GM18907 (cell line): ENCODE results near the gene ADGRB3.
"Not testable (repeated sequence)": the region's sequence is repeated elsewhere in the genome, so short reads cannot be mapped to it uniquely, and the experiment has no call there.

Experiments
- ATAC-seq: cut with Tn5 transposase; IDR thresholded peaks from one replicate; pipeline ENCODE4 v1.9.1; 2021; ENCODE audit warnings: mild to moderate bottlenecking, moderate library complexity; ENCODE audit not compliant: unreplicated experiment

ADGRB3 gene

GRCh38 chr6:69102416-69102815 is 467.3 kb downstream of the ADGRB3 start:
- no peak for ATAC-seq

DNA sequence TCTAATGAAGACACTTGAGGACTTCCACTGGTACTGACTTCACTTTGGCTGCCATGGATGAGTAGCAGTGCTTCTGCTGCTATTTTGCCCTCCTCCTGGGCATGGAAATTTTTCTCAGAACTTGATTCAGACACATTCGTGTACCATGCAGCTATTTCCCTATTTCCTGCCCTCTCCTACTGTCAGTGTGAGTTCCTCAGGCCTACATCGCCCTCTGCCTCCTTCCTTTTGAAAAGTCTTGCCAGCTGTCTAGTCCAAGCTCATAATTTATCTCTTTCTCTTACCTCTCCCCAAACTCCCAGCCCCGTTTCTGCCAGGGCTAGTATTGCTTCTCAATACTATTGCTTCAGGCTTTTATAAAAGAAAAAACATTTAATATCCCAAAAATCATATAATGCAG is 470.2 kb downstream of the ADGRB3 start:
- ATAC-seq, result no peak

GRCh38 chr6:69106511-69106910 is 471.4 kb downstream of the ADGRB3 start:
- ATAC-seq, result no peak

- ATAC-seq, result no peak
These were observed 476.2 kb downstream of the ADGRB3 start for GRCh38 chr6:69111301-69111700.

DNA sequence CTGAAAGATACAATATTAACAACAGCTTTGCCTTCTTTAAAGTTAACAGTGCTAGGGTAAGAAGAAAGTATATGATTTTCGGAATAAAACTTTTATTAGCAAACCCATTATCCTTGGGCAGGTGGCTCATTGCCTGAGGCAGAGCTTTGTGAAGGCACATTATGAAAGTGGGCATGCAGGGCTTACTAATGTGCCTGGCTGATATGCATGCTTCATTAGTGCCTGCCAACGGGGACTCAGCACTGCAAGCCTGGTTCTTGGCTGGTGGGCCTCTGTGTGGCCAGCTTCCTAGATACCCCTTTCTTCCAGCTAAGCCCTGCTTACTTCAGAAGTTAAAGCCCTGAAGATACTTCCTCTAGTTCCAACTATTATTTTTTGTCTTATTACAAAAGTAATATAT is 481.6 kb downstream of the ADGRB3 start:
- ATAC-seq, result no peak

- ATAC-seq, result not testable (repeated sequence)
These were observed 486.7 kb downstream of the ADGRB3 start for GRCh38 chr6:69121461-69122406.

DNA sequence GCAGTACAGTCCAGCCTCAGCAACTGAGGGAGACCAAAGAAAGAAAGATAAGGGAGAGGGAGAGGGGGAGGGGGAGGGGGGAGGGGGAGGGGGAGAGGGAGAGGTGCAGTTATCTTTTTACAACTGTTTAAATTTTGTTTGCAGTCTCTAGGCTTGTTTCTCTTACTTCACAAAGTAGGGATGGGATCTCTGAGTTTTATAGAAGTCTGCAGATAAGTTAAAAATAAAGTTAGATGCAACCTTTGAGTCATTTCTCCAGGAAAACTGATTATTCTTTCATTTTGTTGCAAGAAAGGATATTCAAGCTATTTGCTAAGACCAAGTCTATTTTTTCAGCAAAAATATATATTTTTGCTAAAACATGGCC is 487.3 kb downstream of the ADGRB3 start:
- no peak for ATAC-seq

- no peak for ATAC-seq
These were observed 493.3 kb downstream of the ADGRB3 start for GRCh38 chr6:69128411-69128810.

DNA sequence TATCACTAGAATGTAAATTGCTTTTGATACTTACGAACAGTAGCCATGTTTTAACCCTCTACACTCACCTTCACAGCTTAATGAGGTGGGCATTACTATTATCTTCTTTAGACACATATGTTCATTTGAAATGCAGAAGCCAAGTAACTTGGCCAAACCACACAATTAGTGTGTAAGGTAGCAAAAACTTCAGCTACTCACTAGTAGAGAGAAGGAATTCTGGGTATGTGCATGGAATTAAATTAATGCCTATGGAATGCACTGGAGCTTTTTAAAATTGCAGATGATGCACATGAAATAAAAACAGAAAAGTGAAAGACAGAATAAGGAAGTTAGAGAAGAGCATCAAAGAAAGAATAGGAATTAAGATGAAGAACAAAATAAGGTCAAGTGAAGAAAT is 494.0 kb downstream of the ADGRB3 start:
- ATAC-seq, result no peak

- ATAC-seq, result no peak
These were observed 500.8 kb downstream of the ADGRB3 start for GRCh38 chr6:69135927-69136326.

GRCh38 chr6:69138148-69138547 is 503.1 kb downstream of the ADGRB3 start:
- no peak for ATAC-seq

- ATAC-seq, result no peak
These were observed 503.9 kb downstream of the ADGRB3 start for GRCh38 chr6:69138893-69139494.

DNA sequence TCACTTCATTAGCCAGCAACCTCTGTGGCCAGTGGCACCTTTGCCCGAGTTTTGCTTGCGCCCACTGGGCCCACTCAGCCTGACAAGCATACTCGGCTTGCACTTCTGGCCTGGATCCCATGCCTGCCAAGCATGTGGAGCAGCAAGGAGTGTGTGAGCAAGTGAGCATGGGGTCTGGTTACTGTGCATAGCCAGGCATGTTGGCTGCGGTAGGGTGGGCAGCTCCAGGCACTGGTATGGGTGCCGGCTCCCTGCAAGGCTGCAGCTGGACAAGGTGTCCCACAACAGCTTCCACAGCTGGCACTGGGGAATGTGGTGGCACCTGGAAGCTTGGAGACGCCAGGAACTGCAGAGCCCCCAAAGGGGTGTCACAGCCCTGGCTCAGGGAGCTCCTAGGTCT is 510.0 kb downstream of the ADGRB3 start:
- no peak for ATAC-seq

DNA sequence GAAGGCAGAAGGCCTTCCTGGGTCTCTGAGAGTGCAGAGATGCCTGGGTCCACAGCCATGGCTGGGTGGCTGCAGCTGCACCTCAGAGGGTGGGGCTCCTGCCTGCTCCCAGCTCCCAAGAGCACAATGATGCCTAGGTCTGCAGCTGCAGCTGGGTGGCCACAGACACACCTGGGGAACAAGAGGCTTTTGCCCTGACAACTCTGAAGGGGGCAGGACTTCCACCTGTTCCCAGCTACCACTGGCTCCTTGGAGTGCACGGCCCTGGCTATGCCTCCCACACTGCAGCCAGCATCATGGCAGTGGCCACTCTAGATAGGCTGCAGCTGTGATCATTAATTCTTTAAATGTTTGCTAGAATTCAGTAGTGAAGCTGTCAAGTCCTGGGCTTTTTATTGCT is 511.3 kb downstream of the ADGRB3 start:
- ATAC-seq, result no peak

DNA sequence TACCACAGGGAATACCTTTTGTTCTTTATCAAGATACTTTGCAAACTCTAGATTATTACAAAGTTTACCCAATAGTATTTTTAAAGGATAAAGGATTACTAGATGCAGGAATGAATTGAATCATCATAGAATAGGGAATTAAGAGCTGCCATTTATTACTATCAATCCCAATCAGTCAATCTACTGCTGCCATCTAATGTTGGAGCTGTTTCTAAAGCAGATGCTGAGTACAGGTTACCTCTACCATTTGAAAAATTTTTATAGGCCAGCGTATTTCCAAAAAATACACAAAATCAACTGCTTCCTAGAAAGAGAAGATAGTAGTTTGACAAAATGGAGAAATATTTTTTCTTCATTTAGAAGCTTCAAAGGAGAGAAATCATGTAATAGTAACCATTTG is 520.4 kb downstream of the ADGRB3 start:
- ATAC-seq, result no peak

GRCh38 chr6:69162811-69163210 is 527.7 kb downstream of the ADGRB3 start:
- ATAC-seq, result no peak

GRCh38 chr6:69164564-69165229 is 529.6 kb downstream of the ADGRB3 start:
- no peak for ATAC-seq

GRCh38 chr6:69179681-69180080 is 544.6 kb downstream of the ADGRB3 start:
- peak; percentile 57 for ATAC-seq

- no peak for ATAC-seq
These were observed 545.4 kb downstream of the ADGRB3 start for GRCh38 chr6:69180361-69181067.

DNA sequence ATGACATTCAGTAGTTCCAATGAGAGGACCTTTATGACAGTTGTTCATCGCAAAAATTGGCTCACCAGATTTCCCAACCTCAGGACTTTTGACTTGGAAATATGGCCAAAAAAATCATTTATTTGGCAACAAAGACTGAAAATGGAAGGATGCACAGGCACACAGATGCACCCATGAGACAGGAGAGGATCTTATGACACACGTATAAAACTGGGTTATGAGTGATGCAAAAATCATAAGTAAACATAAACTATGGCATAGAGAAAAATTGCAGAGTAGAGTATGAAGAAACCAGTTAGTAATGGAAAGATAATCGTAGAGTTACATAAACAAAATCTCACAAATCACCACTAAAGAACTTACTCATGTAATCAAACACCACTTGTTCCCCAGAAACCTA is 546.9 kb downstream of the ADGRB3 start:
- no peak for ATAC-seq

DNA sequence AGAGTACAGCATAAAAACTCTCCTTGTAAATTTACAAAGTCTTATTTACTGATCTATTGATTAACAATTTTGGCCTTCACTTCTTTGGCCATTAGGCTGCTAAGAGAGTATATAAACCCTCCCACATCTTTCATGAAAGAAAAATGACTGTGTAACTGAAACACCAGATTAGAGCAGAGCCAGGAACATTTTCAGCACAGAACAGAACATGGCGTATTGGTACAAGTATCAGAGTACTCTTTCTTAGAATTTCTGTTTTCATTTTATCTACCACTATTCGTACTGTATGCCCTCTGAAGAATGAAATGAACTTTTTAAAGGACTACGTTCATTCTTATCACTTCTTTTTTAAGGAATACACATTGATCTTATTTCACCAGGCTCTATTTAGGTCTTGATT is 550.2 kb downstream of the ADGRB3 start:
- no peak for ATAC-seq
